GM23338 (cell line): ENCODE results near the gene IL22RA2. TPM values are rescaled to one million over a fixed set of nuclear protein-coding genes. Genes with fewer than 3 reads are reported as not detected.

Experiments
- ATAC-seq: fragments of 200-7000 bp; cut with Tn5 transposase; 3 replicates; pipeline ENCODE4 v1.9.1; 2020
- DNase-seq: peaks from one replicate; pipeline ENCODE4 v3.0.0-alpha.2; 2015; ENCODE audit warnings: low spot score
- H2AFZ ChIP-seq: fragments of 200-600 bp; sonication (generic); 2 replicates; pipeline ENCODE4 v1.8.0; 2016; ENCODE audit warnings: antibody characterized with exemption, mild to moderate bottlenecking, moderate library complexity
- H3F3A ChIP-seq: fragments of 200-600 bp; sonication (generic); replicated peaks from 2 replicates; pipeline ENCODE4 v1.8.0; 2017; ENCODE audit warnings: antibody characterized with exemption, mixed run types, low read depth
- H3K27ac ChIP-seq: fragments of 200-600 bp; sonication (generic); 2 replicates; pipeline ENCODE4 v1.6.1; 2016; ENCODE audit warnings: low read depth
- H3K27me3 ChIP-seq: fragments of 200-600 bp; sonication (generic); 2 replicates; pipeline ENCODE4 v1.8.0; 2016; ENCODE audit warnings: mild to moderate bottlenecking, mixed run types, moderate library complexity; ENCODE audit not compliant: insufficient read depth
- H3K36me3 ChIP-seq: fragments of 200-600 bp; sonication (generic); 2 replicates; pipeline ENCODE4 v1.8.0; 2016; ENCODE audit warnings: mild to moderate bottlenecking; ENCODE audit not compliant: insufficient read depth
- H3K4me1 ChIP-seq: fragments of 200-600 bp; sonication (generic); 2 replicates; pipeline ENCODE4 v1.8.0; 2016; ENCODE audit warnings: mild to moderate bottlenecking, moderate library complexity; ENCODE audit not compliant: insufficient read depth
- H3K4me2 ChIP-seq: fragments of 200-600 bp; sonication (generic); 2 replicates; pipeline ENCODE4 v1.7.1; 2017; ENCODE audit warnings: mixed run types
- H3K4me3 ChIP-seq: fragments of 200-600 bp; sonication (generic); 2 replicates; pipeline ENCODE4 v1.6.1; 2016; ENCODE audit warnings: mixed run types
- H3K79me2 ChIP-seq: fragments of 200-600 bp; sonication (generic); replicated peaks from 2 replicates; pipeline ENCODE4 v1.8.0; 2017; ENCODE audit warnings: mild to moderate bottlenecking; ENCODE audit not compliant: insufficient read depth
- H3K9me2 ChIP-seq: fragments of 200-600 bp; sonication (generic); 2 replicates; pipeline ENCODE4 v1.8.0; 2017; ENCODE audit not compliant: insufficient read depth
- H4K20me1 ChIP-seq: fragments of 200-600 bp; sonication (generic); replicated peaks from 2 replicates; pipeline ENCODE4 v1.8.0; 2017; ENCODE audit warnings: mild to moderate bottlenecking; ENCODE audit not compliant: insufficient read depth
- H3K27ac Mint-ChIP-seq: 2 replicates; pipeline ENCODE4 v1.8.0; 2020; ENCODE audit warnings: inconsistent platforms, mild to moderate bottlenecking, moderate library complexity, mixed read lengths
- H3K27me3 Mint-ChIP-seq: 3 replicates; pipeline ENCODE4 v1.8.0; 2022; ENCODE audit warnings: low read depth, mild to moderate bottlenecking, moderate library complexity, mixed read lengths, inconsistent platforms; ENCODE audit not compliant: insufficient read depth, poor library complexity
- H3K36me3 Mint-ChIP-seq: 3 replicates; pipeline ENCODE4 v1.8.0; 2021; ENCODE audit warnings: low read depth, mild to moderate bottlenecking, inconsistent platforms, moderate library complexity, mixed read lengths
- H3K4me1 Mint-ChIP-seq: 3 replicates; pipeline ENCODE4 v1.8.0; 2020; ENCODE audit warnings: mild to moderate bottlenecking, inconsistent platforms, mixed read lengths
- H3K4me3 Mint-ChIP-seq: 3 replicates; pipeline ENCODE4 v1.8.0; 2021; ENCODE audit warnings: moderate library complexity, mild to moderate bottlenecking, inconsistent platforms, mixed read lengths
- H3K9me3 Mint-ChIP-seq: 3 replicates; pipeline ENCODE4 v1.8.0; 2020; ENCODE audit warnings: moderate library complexity, mild to moderate bottlenecking, inconsistent platforms, mixed read lengths
- CREB1 ChIP-seq: fragments of 250-450 bp; sonication (Bioruptor Pico); IDR thresholded peaks from 2 replicates; pipeline ENCODE4 v1.5.0; 2020; ENCODE audit warnings: low read depth, mild to moderate bottlenecking, moderate library complexity
- CTCF ChIP-seq, 2 experiments: fragments of 200-600 bp in 1 of 2; sonication (generic) in 1 of 2; conservative IDR thresholded peaks; 2 replicates each; pipeline versions ENCODE4 v1.5.1 to v1.6.1; 2016 to 2017; ENCODE audit warnings: antibody characterized with exemption in 2 of 2, low read depth in 2 of 2, mild to moderate bottlenecking in 2 of 2, moderate library complexity in 1 of 2
- EZH2 ChIP-seq: fragments of 200-600 bp; sonication (generic); IDR thresholded peaks from one replicate; pipeline ENCODE4 v1.8.0; 2017; ENCODE audit warnings: antibody characterized with exemption, mild to moderate bottlenecking, low read depth; ENCODE audit not compliant: unreplicated experiment
- EZH2phosphoT487 ChIP-seq: fragments of 200-600 bp; sonication (generic); IDR thresholded peaks from one replicate; pipeline ENCODE4 v1.8.1; 2018; ENCODE audit warnings: antibody characterized with exemption; ENCODE audit not compliant: unreplicated experiment
- POLR2AphosphoS5 ChIP-seq: IDR thresholded peaks from 2 replicates; pipeline ENCODE4 v1.6.1; 2016; ENCODE audit warnings: antibody characterized with exemption, low read depth
- ZNF331 ChIP-seq: fragments of 250-450 bp; sonication (Bioruptor Pico); IDR thresholded peaks from 2 replicates; pipeline ENCODE4 v1.5.0; 2020; ENCODE audit warnings: low read depth, mild to moderate bottlenecking, moderate library complexity
- polyA plus RNA-seq: library from polyadenylated mRNA; unstranded; fragments of >200 nt; fragmentation: Nextera tagmentation; extraction: Ambion mirVana; gene quantifications from 2 replicates; pipeline ENCODE4 v1.2.1, GENCODE V29; 2016
- total RNA-seq: library from RNA; depleted of rRNA; stranded (reverse); fragments of >200 nt; shearing (Covaris generic); gene quantifications from 2 replicates; pipeline ENCODE4 v1.2.3, GENCODE V29; 2014
- TF ChIP-seq, protein P1 (sequence below): IDR thresholded peaks from one replicate; pipeline ENCODE4 v1.6.1; 2018; ENCODE audit warnings: antibody characterized with exemption; ENCODE audit not compliant: unreplicated experiment
- TF ChIP-seq, protein P2 (sequence below): fragments of 250-450 bp; sonication (Bioruptor Pico); IDR thresholded peaks from 2 replicates; pipeline ENCODE4 v1.5.0; 2020; ENCODE audit warnings: mild to moderate bottlenecking, moderate library complexity

IL22RA2 gene
- total and polyA plus RNA-seq, 2 experiments from 2014 or later = not detected

DNA sequence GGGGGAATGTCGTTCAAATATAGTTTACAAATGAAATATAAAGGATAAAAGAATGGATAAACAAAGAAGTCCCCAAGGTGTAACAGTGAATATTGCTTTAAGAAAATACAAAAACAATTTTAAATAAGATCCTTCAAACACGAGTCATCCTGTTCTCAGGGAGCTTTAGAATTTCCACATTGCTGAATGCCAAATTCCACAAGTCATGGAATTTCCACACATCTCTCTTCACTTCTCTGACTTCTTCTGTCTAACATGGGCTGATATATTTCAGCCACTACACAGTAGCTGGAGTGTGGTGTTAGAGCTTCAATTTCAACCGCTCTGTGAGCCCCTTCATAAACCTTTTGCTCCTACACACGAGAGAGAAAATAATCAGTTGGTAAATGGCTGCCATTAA, 28.0 kb downstream of the IL22RA2 start (continued):
- TF ChIP-seq CTCF (conservative IDR thresholded peaks at IDR 0.05; ENCODE audit: low read depth in 2 of 2) (no peak), ZNF331 (CRISPR knock-in tag) (no peak), EZH2phosphoT487 (no peak), EZH2 (no peak), CREB1 (CRISPR knock-in tag) (no peak), POLR2AphosphoS5 (no peak)
- TF ChIP-seq, protein P1, sequence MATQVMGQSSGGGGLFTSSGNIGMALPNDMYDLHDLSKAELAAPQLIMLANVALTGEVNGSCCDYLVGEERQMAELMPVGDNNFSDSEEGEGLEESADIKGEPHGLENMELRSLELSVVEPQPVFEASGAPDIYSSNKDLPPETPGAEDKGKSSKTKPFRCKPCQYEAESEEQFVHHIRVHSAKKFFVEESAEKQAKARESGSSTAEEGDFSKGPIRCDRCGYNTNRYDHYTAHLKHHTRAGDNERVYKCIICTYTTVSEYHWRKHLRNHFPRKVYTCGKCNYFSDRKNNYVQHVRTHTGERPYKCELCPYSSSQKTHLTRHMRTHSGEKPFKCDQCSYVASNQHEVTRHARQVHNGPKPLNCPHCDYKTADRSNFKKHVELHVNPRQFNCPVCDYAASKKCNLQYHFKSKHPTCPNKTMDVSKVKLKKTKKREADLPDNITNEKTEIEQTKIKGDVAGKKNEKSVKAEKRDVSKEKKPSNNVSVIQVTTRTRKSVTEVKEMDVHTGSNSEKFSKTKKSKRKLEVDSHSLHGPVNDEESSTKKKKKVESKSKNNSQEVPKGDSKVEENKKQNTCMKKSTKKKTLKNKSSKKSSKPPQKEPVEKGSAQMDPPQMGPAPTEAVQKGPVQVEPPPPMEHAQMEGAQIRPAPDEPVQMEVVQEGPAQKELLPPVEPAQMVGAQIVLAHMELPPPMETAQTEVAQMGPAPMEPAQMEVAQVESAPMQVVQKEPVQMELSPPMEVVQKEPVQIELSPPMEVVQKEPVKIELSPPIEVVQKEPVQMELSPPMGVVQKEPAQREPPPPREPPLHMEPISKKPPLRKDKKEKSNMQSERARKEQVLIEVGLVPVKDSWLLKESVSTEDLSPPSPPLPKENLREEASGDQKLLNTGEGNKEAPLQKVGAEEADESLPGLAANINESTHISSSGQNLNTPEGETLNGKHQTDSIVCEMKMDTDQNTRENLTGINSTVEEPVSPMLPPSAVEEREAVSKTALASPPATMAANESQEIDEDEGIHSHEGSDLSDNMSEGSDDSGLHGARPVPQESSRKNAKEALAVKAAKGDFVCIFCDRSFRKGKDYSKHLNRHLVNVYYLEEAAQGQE = no peak

DNA sequence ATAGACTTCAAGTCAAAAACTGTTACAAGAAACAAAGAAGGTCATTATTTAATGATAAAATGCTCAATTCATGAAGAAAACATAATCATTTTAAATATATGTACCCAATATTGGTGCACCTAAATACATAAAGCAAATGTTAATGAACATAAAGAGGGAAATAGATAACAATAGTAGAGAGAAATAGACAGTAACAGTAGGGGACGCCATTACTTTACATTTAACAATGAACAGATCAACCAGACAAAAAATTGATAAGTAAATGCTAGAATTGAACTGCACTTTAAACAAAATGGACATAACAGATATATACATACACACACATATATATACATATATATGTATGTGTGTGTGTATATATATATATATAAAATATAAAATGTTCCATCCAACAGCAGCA, 37.4 kb downstream of the IL22RA2 start:
- H3K36me3 ChIP-seq = no peaks in the 10 kb centered on the region
- Mint-ChIP-seq H3K36me3 (0 out of 3 replicates have a peak, but pooled peaks cover 2% of the 10 kb centered on the region), H3K9me3 (peaks cover 7% of the 10 kb centered on the region; the same call in 2 of the 3 replicates), H3K27me3 (no peaks in the 10 kb centered on the region), H3K4me1 (no peaks in the 10 kb centered on the region), H3K4me3 (no peak overlapping the region), H3K27ac (no peak overlapping the region)
- H3K27ac ChIP-seq = no peak overlapping the region
- ATAC-seq = no peak
- H3K4me3 ChIP-seq = no peak overlapping the region
- H4K20me1 ChIP-seq = no peaks in the 10 kb centered on the region
- H3K79me2 ChIP-seq = no peaks in the 10 kb centered on the region
- no peaks in the 10 kb centered on the region for H3K9me2 ChIP-seq
- TF ChIP-seq, protein P2, sequence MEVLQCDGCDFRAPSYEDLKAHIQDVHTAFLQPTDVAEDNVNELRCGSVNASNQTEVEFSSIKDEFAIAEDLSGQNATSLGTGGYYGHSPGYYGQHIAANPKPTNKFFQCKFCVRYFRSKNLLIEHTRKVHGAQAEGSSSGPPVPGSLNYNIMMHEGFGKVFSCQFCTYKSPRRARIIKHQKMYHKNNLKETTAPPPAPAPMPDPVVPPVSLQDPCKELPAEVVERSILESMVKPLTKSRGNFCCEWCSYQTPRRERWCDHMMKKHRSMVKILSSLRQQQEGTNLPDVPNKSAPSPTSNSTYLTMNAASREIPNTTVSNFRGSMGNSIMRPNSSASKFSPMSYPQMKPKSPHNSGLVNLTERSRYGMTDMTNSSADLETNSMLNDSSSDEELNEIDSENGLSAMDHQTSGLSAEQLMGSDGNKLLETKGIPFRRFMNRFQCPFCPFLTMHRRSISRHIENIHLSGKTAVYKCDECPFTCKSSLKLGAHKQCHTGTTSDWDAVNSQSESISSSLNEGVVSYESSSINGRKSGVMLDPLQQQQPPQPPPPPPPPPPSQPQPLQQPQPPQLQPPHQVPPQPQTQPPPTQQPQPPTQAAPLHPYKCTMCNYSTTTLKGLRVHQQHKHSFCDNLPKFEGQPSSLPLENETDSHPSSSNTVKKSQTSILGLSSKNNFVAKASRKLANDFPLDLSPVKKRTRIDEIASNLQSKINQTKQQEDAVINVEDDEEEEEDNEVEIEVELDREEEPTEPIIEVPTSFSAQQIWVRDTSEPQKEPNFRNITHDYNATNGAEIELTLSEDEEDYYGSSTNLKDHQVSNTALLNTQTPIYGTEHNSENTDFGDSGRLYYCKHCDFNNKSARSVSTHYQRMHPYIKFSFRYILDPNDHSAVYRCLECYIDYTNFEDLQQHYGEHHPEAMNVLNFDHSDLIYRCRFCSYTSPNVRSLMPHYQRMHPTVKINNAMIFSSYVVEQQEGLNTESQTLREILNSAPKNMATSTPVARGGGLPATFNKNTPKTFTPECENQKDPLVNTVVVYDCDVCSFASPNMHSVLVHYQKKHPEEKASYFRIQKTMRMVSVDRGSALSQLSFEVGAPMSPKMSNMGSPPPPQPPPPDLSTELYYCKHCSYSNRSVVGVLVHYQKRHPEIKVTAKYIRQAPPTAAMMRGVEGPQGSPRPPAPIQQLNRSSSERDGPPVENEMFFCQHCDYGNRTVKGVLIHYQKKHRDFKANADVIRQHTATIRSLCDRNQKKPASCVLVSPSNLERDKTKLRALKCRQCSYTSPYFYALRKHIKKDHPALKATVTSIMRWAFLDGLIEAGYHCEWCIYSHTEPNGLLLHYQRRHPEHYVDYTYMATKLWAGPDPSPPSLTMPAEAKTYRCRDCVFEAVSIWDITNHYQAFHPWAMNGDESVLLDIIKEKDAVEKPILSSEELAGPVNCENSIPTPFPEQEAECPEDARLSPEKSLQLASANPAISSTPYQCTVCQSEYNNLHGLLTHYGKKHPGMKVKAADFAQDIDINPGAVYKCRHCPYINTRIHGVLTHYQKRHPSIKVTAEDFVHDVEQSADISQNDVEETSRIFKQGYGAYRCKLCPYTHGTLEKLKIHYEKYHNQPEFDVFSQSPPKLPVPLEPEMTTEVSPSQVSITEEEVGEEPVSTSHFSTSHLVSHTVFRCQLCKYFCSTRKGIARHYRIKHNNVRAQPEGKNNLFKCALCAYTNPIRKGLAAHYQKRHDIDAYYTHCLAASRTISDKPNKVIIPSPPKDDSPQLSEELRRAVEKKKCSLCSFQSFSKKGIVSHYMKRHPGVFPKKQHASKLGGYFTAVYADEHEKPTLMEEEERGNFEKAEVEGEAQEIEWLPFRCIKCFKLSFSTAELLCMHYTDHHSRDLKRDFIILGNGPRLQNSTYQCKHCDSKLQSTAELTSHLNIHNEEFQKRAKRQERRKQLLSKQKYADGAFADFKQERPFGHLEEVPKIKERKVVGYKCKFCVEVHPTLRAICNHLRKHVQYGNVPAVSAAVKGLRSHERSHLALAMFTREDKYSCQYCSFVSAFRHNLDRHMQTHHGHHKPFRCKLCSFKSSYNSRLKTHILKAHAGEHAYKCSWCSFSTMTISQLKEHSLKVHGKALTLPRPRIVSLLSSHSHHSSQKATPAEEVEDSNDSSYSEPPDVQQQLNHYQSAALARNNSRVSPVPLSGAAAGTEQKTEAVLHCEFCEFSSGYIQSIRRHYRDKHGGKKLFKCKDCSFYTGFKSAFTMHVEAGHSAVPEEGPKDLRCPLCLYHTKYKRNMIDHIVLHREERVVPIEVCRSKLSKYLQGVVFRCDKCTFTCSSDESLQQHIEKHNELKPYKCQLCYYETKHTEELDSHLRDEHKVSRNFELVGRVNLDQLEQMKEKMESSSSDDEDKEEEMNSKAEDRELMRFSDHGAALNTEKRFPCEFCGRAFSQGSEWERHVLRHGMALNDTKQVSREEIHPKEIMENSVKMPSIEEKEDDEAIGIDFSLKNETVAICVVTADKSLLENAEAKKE (CRISPR knock-in tag) = no peak
- TF ChIP-seq CTCF (conservative IDR thresholded peaks at IDR 0.05; ENCODE audit: low read depth in 2 of 2) = peak in 1 of 2 experiments; percentile 44; a peak in 3 of 4 replicates
- H2AFZ ChIP-seq = no peak overlapping the region
- no peaks in the 10 kb centered on the region for H3K4me1 ChIP-seq
- H3K27me3 ChIP-seq = no peaks in the 10 kb centered on the region
- H3K4me2 ChIP-seq = no peak overlapping the region
- DNase-seq = no peak
- H3F3A ChIP-seq = no peaks in the 10 kb centered on the region
